ENCODE data around the gene TH.
"Not testable (repeated sequence)": the region's sequence is repeated elsewhere in the genome, so short reads cannot be mapped to it uniquely, and the experiment has no call there.

TH gene

GRCh38 chr11:2132246-2132645, 39.4 kb downstream of the TH start:
- no peak for DNase-seq

- no peak for DNase-seq
Measured at GRCh38 chr11:2131371-2132236, 40.0 kb downstream of the TH start.

GRCh38 chr11:2130881-2131352, 40.7 kb downstream of the TH start:
- DNase-seq: no peak

- no peak for DNase-seq
Measured at GRCh38 chr11:2129699-2130366, 41.8 kb downstream of the TH start.

GRCh38 chr11:2129308-2129698, 42.3 kb downstream of the TH start:
- no peak for DNase-seq

- DNase-seq: no peak
Measured at GRCh38 chr11:2128511-2129307, 42.9 kb downstream of the TH start.

- no peak for DNase-seq
Measured at GRCh38 chr11:2128130-2128510, 43.5 kb downstream of the TH start.

- no peak for DNase-seq
Measured at GRCh38 chr11:2127482-2128129, 44.0 kb downstream of the TH start.

- DNase-seq: no peak
Measured at GRCh38 chr11:2126520-2127085, 45.0 kb downstream of the TH start.

GRCh38 chr11:2124736-2125484, 46.7 kb downstream of the TH start:
- DNase-seq: not testable (repeated sequence)

GRCh38 chr11:2123628-2123960, 48.0 kb downstream of the TH start:
- no peak for DNase-seq

GRCh38 chr11:2122907-2123627, 48.5 kb downstream of the TH start:
- DNase-seq: no peak

- DNase-seq: no peak
Measured at GRCh38 chr11:2122222-2122906, 49.3 kb downstream of the TH start.

GRCh38 chr11:2121227-2122130, 50.1 kb downstream of the TH start:
- no peak for DNase-seq

GRCh38 chr11:2120359-2121100, 51.1 kb downstream of the TH start:
- DNase-seq: no peak

- DNase-seq: no peak
Measured at GRCh38 chr11:2118677-2119076, 52.9 kb downstream of the TH start.

- no peak for DNase-seq
Measured at GRCh38 chr11:2116680-2117079, 54.9 kb downstream of the TH start.
